PC-9 (cell line): Measurements from ENCODE around the gene NFIX. TPM values are rescaled to one million over a fixed set of nuclear protein-coding genes. Genes with fewer than 3 reads are reported as not detected.
A peak's percentile ranks its signal among the peaks of the same experiment; 100 is the strongest.

Source experiments
- BruUV-seq: library from RNA; stranded (reverse); fragments of 400-500 nt; replicated peaks from 2 replicates; lab custom pipeline; 2021; lab: Mats Ljungman, UMichigan
- CTCF ChIA-PET: fragments of 300-600 bp; sonication (Branson Sonifier 250); formaldehyde crosslinking; loops from one replicate; lab custom pipeline; 2022; ENCODE audit warnings: antibody characterized with exemption; lab: Charles Lee
- POLR2A ChIA-PET: fragments of 300-600 bp; sonication (Branson Sonifier 250); formaldehyde crosslinking; loops from one replicate; lab custom pipeline; 2022; ENCODE audit warnings: antibody characterized with exemption; ENCODE audit not compliant: unreplicated experiment; lab: Charles Lee
- DNase-seq, 2 experiments: peaks; one replicate each; pipeline versions ENCODE4 v3.0.0 to v3.0.0-alpha.2; 2015 to 2022; ENCODE audit warnings: mixed read lengths in 1 of 2
- H2AFZ ChIP-seq: fragments of 200-600 bp; sonication (generic); 2 replicates; pipeline ENCODE4 v1.8.1; 2017; ENCODE audit warnings: antibody characterized with exemption
- H3F3A ChIP-seq: fragments of 200-600 bp; sonication (generic); 2 replicates; pipeline ENCODE4 v1.8.1; 2017; ENCODE audit warnings: antibody characterized with exemption, mild to moderate bottlenecking, low read depth; ENCODE audit not compliant: insufficient read depth
- H3K27ac ChIP-seq: fragments of 200-600 bp; sonication (generic); 2 replicates; pipeline ENCODE4 v1.6.1; 2016; ENCODE audit warnings: mixed run types
- H3K27me3 ChIP-seq: fragments of 200-600 bp; sonication (generic); 2 replicates; pipeline ENCODE4 v1.6.1; 2016; ENCODE audit warnings: low read depth, mixed run types; ENCODE audit not compliant: insufficient read depth
- H3K36me3 ChIP-seq: fragments of 200-600 bp; sonication (generic); 2 replicates; pipeline ENCODE4 v1.6.1; 2016; ENCODE audit warnings: low read depth, mixed run types
- H3K4me1 ChIP-seq: fragments of 200-600 bp; sonication (generic); replicated peaks from 2 replicates; pipeline ENCODE4 v1.6.1; 2016; ENCODE audit warnings: mixed run types; ENCODE audit not compliant: insufficient read depth
- H3K4me2 ChIP-seq: fragments of 200-600 bp; sonication (generic); 2 replicates; pipeline ENCODE4 v1.6.1; 2017; ENCODE audit warnings: mixed run types
- H3K4me3 ChIP-seq: fragments of 200-600 bp; sonication (generic); 2 replicates; pipeline ENCODE4 v1.6.1; 2016; ENCODE audit warnings: mixed run types
- H3K79me2 ChIP-seq: fragments of 200-600 bp; sonication (generic); 2 replicates; pipeline ENCODE4 v1.6.1; 2017; ENCODE audit warnings: low read depth, mixed run types
- H3K9me2 ChIP-seq: fragments of 200-600 bp; sonication (generic); 2 replicates; pipeline ENCODE4 v1.8.1; 2017; ENCODE audit warnings: mild to moderate bottlenecking; ENCODE audit not compliant: insufficient read depth
- H3K9me3 ChIP-seq: fragments of 200-600 bp; sonication (generic); 2 replicates; pipeline ENCODE4 v1.8.1; 2016; ENCODE audit warnings: low read depth; ENCODE audit not compliant: insufficient read depth
- H4K20me1 ChIP-seq: fragments of 200-600 bp; sonication (generic); 2 replicates; pipeline ENCODE4 v1.8.1; 2017; ENCODE audit not compliant: insufficient read depth
- EZH2 ChIP-seq: fragments of 200-600 bp; sonication (generic); IDR thresholded peaks from 2 replicates; pipeline ENCODE4 v1.8.0; 2017; ENCODE audit warnings: antibody characterized with exemption, low read depth
- intact Hi-C: fragments of 100-400 bp; cut with micrococcal nuclease; formaldehyde crosslinking; loops from one replicate; pipeline ENCODE4 v1.10.0; 2022; ENCODE audit not compliant: unreplicated experiment
- total RNA-seq: library from RNA; stranded (reverse); gene quantifications from 2 replicates; pipeline ENCODE4 v1.2.3, GENCODE V29; 2021
- TF ChIP-seq, protein P1 (sequence below): fragments of 200-600 bp; sonication (generic); conservative IDR thresholded peaks from 2 replicates; pipeline ENCODE4 v1.6.1; 2017; ENCODE audit warnings: mixed run types, antibody characterized with exemption, mild to moderate bottlenecking, moderate library complexity

NFIX gene
- total RNA-seq, 1 experiment from 2014 or later, result 24.2 TPM

DNA sequence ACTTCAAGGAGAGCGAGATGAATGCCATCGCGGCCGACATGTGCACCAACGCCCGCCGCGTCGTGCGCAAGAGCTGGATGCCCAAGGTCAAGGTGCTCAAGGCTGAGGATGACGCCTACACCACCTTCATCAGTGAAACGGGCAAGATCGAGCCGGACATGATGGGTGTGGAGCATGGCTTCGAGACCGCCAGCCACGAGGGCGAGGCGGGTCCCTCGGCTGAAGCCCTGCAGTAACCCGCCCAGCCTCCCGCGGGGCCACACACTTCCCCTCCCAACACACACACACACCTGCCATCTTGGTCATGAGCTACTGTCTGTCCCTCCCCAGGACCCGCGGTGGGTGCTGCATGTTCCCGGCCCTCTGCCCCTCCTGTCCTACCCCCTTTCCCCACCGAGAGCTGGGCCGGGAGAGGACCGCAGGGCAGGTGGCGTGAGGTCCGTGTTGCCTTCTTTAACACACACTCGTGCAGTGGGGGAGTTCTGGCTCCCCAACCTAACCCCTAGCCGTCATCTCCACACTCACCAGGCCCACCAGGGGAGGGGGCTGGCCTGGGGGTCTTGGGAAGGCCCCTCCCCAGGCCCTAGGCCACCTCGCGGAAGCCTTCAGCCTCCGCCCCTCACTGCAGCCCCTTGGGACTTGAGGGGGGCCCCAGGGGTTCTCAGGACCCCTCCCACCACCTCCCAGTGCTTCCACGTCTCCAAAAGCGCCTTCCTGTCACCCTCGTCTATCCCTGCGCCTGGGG is 143.1 kb downstream of the NFIX start:
- H3K27ac ChIP-seq, result no peak overlapping the region
- ChIA-PET CTCF (no interaction called here), POLR2A (no interaction called here)
- H2AFZ ChIP-seq, result no peak overlapping the region
- peaks cover 16% of the 10 kb centered on the region for H3K79me2 ChIP-seq
- TSS peak; percentile 15 for BruUV-seq
- H3K4me3 ChIP-seq, result no peak overlapping the region
- intact Hi-C loops, result no loop called here
- TF ChIP-seq, protein P1, sequence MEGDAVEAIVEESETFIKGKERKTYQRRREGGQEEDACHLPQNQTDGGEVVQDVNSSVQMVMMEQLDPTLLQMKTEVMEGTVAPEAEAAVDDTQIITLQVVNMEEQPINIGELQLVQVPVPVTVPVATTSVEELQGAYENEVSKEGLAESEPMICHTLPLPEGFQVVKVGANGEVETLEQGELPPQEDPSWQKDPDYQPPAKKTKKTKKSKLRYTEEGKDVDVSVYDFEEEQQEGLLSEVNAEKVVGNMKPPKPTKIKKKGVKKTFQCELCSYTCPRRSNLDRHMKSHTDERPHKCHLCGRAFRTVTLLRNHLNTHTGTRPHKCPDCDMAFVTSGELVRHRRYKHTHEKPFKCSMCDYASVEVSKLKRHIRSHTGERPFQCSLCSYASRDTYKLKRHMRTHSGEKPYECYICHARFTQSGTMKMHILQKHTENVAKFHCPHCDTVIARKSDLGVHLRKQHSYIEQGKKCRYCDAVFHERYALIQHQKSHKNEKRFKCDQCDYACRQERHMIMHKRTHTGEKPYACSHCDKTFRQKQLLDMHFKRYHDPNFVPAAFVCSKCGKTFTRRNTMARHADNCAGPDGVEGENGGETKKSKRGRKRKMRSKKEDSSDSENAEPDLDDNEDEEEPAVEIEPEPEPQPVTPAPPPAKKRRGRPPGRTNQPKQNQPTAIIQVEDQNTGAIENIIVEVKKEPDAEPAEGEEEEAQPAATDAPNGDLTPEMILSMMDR, result no peak
- TF ChIP-seq EZH2, result no peak
- peaks cover 10% of the 10 kb centered on the region for H3K4me1 ChIP-seq
- H3K9me3 ChIP-seq, result no peaks in the 10 kb centered on the region
- H3F3A ChIP-seq, result peaks cover 37% of the 10 kb centered on the region
- no peaks in the 10 kb centered on the region for H3K27me3 ChIP-seq
- H4K20me1 ChIP-seq, result peaks cover 35% of the 10 kb centered on the region
- DNase-seq, result no peak
- H3K36me3 ChIP-seq, result peaks cover 16% of the 10 kb centered on the region
- no peak overlapping the region for H3K4me2 ChIP-seq
- H3K9me2 ChIP-seq, result no peaks in the 10 kb centered on the region

DNA sequence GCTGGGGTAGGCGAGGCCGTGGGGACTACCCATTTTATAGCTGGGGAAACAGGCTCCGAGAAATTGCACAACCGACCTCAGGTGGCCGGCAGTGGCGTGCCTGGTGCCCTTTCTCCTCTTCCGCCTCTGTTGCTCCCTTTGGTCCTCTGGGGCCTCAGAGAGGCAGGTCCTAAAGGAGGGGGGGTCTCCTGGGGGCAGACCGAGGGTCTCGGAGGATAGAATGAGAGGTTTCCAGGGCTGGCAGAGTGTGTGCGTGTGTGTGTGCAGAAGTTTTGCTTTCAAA is 143.6 kb downstream of the NFIX start:
- no peaks in the 10 kb centered on the region for H3K27me3 ChIP-seq
- peaks cover 17% of the 10 kb centered on the region for H3K36me3 ChIP-seq
- ChIA-PET POLR2A (interaction anchor here (0.6 kb wide), 1 partner anchor 712 kb away, joined by 5 read pairs; no protein-coding TSS in a partner anchor), CTCF (no interaction called here)
- no peaks in the 10 kb centered on the region for H3K9me2 ChIP-seq
- H3F3A ChIP-seq, result peaks cover 37% of the 10 kb centered on the region
- H3K27ac ChIP-seq, result no peak overlapping the region
- peaks cover 11% of the 10 kb centered on the region for H3K79me2 ChIP-seq
- peaks cover 15% of the 10 kb centered on the region for H3K4me1 ChIP-seq
- BruUV-seq, result no TSS peak
- H3K4me2 ChIP-seq, result no peak overlapping the region
- no peak for DNase-seq
- intact Hi-C loops, result no loop called here
- H2AFZ ChIP-seq, result no peak overlapping the region
- peaks cover 30% of the 10 kb centered on the region for H4K20me1 ChIP-seq
- H3K9me3 ChIP-seq, result no peaks in the 10 kb centered on the region
- TF ChIP-seq EZH2, result no peak
- TF ChIP-seq, protein P1, result no peak
- H3K4me3 ChIP-seq, result no peak overlapping the region

DNA sequence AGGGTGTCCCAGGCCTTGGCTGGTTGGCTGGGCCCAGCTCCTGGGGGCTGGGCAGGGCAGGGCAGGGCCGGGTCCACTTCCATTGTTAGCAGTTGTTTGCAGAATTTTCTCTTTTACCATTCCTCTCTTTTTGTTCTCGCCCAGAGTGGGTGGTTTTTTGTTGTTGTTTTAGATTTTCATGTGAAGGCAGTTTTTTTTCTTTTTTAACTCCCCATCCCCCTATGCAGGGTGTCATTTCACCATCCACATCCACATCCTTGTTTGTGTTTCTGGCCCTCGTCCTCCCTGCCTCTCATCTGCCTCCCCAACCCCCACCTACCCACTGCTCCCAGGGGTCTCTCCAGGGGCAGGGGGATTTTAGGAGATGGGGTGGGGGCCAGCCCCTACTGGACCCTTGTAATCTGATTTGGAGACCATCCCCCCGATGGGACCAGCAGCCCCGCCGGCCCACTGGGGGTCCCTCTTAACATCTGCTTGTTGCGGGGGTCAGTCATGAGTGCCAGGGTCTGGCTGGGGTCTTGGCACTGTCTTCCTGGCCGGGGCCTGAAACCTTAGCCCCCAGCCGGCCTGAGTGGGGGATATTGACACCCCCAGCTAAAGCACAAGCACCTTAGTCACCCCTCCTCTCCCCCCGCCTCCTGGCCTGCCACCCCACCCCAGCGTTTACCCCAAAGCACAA is 144.5 kb downstream of the NFIX start:
- Histone ChIP-seq H4K20me1 (peaks cover 21% of the 10 kb centered on the region), H3K79me2 (peaks cover 2% of the 10 kb centered on the region; the same call in 1 of the 2 replicates), H3K9me2 (no peaks in the 10 kb centered on the region), H3K4me1 (peaks cover 23% of the 10 kb centered on the region), H3K27me3 (no peaks in the 10 kb centered on the region), H3K36me3 (peaks cover 19% of the 10 kb centered on the region), H2AFZ (no peak overlapping the region), H3F3A (peaks cover 45% of the 10 kb centered on the region), H3K4me2 (no peak overlapping the region), H3K9me3 (no peaks in the 10 kb centered on the region), H3K4me3 (no peak overlapping the region), H3K27ac (no peak overlapping the region; the same call in 1 of the 2 replicates)
- POLR2A ChIA-PET, result interaction anchor here (0.6 kb wide), 1 partner anchor 711 kb away, joined by 5 read pairs; no protein-coding TSS in a partner anchor
- BruUV-seq, result no TSS peak
- intact Hi-C loops, result no loop called here
- TF ChIP-seq, protein P1, result no peak
- no peak for TF ChIP-seq EZH2
- no peak for DNase-seq
- CTCF ChIA-PET, result no interaction called here
